NB4 (cell line): Measurements from ENCODE around the gene CLK2.

Source experiments
- CTCF ChIP-seq: IDR thresholded peaks from one replicate; pipeline ENCODE4 v1.5.1; 2012; ENCODE audit warnings: low read depth, low read length
- MAX ChIP-seq: IDR thresholded peaks from 2 replicates; pipeline ENCODE4 v1.6.1; 2011; ENCODE audit warnings: low read depth, low read length
- POLR2A ChIP-seq: IDR thresholded peaks from 2 replicates; pipeline ENCODE4 v1.6.1; 2011; ENCODE audit warnings: mild to moderate bottlenecking; ENCODE audit not compliant: insufficient read length; ENCODE audit errors: extremely low read depth

DNA sequence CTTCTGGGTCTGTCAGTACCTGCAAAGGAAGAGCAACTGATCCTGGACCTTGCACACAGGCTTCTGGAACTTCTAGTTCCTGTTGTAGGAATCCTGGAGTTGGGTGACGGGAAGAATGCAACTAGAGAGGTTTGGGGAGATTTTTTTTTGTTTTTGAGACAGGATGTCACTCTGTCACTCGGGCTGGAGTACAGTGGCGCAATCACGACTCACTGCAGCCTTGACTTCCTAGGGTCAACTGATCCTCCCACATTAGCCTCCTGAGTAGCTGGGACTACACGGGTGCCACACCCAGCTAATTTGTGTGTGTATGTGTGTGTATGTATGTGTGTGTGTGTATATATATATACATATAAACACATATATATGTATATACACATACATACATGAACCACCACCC, 36.9 kb downstream of the CLK2 start:
- TF ChIP-seq CTCF: no peak
- no peak for TF ChIP-seq POLR2A
- no peak for TF ChIP-seq MAX
